ENCODE measurements around the gene LASP1NB.
"Not testable (repeated sequence)": the region's sequence is repeated elsewhere in the genome, so short reads cannot be mapped to it uniquely, and the experiment has no call there.

The LASP1NB gene

DNA sequence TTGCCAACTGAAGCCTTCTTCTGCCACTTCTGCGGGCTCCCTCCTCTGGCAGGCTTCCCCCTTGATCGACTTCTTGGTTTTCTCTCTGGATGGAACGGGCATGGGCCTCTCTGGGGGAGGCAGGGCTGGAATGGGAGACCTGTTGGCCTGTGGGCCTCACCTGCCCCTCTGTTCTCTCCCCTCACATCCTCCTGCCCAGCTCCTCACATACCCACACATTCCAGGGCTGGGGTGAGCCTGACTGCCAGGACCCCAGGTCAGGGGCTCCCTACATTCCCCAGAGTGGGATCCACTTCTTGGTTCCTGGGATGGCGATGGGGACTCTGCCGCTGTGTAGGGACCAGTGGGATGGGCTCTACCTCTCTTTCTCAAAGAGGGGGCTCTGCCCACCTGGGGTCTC lies 6.5 kb upstream of the LASP1NB start:
- DNase-seq = no peak

DNA sequence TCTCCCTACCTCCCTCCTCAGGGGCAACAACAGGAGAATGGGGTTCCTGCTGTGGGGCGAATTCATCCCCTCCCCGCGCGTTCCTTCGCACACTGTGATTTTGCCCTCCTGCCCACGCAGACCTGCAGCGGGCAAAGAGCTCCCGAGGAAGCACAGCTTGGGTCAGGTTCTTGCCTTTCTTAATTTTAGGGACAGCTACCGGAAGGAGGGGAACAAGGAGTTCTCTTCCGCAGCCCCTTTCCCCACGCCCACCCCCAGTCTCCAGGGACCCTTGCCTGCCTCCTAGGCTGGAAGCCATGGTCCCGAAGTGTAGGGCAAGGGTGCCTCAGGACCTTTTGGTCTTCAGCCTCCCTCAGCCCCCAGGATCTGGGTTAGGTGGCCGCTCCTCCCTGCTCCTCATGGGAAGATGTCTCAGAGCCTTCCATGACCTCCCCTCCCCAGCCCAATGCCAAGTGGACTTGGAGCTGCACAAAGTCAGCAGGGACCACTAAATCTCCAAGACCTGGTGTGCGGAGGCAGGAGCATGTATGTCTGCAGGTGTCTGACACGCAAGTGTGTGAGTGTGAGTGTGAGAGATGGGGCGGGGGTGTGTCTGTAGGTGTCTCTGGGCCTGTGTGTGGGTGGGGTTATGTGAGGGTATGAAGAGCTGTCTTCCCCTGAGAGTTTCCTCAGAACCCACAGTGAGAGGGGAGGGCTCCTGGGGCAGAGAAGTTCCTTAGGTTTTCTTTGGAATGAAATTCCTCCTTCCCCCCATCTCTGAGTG lies 5.9 kb upstream of the LASP1NB start:
- no peak for DNase-seq

DNA sequence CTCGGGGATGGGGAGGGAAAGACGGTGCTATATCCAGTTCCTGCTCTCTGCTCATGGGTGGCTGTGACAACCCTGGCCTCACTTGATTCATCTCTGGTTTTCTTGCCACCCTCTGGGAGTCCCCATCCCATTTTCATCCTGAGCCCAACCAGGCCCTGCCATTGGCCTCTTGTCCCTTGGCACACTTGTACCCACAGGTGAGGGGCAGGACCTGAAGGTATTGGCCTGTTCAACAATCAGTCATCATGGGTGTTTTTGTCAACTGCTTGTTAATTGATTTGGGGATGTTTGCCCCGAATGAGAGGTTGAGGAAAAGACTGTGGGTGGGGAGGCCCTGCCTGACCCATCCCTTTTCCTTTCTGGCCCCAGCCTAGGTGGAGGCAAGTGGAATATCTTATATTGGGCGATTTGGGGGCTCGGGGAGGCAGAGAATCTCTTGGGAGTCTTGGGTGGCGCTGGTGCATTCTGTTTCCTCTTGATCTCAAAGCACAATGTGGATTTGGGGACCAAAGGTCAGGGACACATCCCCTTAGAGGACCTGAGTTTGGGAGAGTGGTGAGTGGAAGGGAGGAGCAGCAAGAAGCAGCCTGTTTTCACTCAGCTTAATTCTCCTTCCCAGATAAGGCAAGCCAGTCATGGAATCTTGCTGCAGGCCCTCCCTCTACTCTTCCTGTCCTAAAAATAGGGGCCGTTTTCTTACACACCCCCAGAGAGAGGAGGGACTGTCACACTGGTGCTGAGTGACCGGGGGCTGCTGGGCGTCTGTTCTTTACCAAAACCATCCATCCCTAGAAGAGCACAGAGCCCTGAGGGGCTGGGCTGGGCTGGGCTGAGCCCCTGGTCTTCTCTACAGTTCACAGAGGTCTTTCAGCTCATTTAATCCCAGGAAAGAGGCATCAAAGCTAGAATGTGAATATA lies 4.8 kb upstream of the LASP1NB start:
- DNase-seq = no peak

DNA sequence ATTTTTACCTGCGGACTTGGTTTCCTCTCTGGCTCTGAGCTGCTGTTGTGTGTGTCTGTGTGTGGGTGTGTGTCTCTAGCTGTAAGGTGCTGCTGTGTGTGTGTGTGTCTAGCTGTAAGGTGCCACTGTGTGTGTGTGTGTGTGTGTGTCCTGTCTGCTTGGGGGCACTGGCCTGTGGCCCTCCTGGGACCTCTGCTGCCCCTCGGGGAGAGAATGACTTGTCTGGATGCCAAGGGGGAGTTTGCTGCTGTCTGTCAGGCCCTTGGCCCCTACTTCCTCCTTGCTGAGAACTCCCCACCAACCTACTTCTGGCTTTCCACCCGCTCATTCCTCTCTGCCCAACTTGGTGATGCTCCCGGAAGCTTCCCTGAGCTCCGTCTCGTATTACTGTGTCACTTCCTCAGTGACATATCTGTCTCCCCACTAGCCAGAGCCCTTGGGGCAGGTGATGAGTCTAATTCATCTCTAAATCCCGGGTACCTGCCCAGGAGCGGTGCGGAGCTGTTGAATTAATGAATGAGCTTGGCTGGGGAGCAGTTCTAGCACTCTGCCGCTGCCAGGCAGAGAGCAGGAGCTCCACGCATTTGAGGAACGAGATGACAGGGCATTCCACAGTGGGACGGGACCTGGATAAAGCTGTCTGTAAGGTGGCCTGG lies 3.5 kb upstream of the LASP1NB start:
- no peak for DNase-seq

DNA sequence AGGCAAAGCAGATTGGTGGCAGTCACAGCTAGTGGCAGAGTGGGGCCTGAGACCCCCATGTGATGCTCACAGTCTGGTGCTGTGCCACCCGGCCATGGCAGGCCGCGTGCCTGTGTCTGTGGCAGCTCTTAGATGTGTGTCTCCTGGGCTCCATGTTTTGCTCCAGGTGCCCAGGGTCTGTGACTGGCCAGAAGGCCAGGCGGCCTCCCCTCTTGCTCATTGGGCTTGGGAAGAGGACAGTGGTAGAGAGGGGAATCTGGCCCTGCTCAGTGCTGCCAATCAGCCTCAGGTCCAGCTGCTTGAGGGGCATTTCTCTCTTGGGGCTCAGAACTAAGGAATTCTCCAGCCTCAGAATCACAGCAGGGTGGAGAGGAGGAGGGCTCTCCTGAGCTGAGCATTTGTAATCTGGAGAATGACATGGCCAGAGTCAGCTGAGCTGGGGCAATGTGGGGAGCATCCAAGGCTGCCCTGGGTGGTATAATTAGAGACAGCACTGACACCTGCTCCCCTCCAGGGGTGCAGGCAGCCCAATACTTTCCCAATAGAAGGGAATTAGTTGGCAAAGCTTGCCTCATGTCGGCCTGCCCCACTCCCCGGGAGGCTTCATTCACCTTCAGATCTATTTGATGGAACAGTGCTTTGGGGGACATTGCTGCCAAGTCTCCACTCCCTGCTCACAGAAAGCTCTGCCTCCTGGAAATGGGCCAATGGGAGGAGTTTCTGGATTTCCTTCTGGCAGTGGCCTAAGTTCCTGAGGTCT lies 2.7 kb upstream of the LASP1NB start:
- peak; percentile 53 for DNase-seq

GRCh38 chr17:38926293-38927070 lies 1.1 kb downstream of the LASP1NB start:
- DNase-seq = peak; percentile 77

DNA sequence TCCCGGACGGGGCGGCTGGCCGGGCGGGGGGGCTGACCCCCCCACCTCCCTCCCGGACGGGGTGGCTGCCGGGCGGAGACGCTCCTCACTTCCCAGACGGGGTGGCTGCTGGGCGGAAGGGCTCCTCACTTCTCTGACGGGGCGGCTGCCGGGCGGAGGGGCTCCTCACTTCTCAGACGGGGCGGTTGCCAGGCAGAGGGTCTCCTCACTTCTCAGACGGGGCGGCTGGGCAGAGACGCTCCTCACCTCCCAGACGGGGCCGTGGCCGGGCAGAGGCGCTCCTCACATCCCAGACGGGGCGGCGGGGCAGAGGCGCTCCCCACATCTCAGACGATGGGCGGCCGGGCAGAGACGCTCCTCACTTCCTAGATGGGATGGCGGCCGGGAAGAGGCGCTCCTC lies 5.4 kb downstream of the LASP1NB start:
- not testable (repeated sequence) for DNase-seq

DNA sequence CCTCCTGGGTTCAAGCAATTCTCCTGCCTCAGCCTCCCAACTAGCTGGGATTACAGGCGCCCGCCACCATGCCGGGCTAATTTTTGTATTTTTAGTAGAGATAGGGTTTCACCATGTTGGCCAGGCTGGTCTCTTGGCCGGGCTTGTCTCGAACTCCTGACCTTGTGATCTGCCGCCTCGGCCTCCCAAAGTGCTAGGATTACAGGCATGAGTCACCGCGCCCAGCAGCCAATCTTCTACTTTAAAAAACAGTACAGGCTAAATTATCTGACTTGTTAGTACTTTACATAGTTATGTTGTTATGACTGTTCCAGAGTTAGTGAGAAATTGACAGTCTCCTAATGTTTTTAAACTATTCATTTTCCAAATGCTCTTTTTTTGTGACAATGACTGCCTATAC lies 8.5 kb downstream of the LASP1NB start:
- DNase-seq = not testable (repeated sequence)

DNA sequence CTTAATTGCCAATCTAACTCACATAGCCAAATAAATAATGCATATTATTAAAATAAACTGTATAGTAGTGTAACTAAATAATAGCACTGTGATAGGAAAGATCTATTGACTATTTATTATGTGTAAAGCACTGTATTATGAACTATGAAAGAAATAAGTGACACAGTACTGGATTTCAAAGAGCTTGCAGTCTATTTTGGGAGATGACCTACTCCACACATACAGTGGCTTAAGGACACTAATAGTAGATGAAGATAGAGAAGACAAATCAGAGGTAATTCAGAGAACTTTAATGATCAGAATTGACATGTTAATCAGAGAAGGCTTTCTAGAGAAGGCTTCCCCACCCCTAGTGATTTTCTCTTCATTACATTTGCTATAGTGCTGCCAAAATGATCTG lies 14.6 kb downstream of the LASP1NB start:
- no peak for DNase-seq

DNA sequence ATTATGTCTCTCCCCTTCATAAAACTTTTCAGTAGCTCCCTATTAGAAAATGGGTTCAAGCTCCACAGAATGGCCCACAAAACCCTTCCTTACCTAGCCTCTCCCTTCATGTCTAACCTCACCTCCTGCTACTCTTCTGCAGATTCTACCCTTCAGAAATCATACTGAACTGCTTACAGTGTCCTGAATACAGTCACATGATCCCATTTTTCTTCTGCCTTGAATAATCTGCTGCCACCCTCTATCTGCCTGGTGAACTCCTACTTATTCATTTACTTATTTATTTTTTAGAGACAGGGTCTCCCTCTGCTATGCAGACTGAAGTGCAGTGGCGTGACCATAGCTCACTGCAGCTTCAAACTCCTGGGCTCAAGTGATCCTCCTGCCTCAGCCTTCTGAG lies 15.0 kb downstream of the LASP1NB start:
- no peak for DNase-seq

DNA sequence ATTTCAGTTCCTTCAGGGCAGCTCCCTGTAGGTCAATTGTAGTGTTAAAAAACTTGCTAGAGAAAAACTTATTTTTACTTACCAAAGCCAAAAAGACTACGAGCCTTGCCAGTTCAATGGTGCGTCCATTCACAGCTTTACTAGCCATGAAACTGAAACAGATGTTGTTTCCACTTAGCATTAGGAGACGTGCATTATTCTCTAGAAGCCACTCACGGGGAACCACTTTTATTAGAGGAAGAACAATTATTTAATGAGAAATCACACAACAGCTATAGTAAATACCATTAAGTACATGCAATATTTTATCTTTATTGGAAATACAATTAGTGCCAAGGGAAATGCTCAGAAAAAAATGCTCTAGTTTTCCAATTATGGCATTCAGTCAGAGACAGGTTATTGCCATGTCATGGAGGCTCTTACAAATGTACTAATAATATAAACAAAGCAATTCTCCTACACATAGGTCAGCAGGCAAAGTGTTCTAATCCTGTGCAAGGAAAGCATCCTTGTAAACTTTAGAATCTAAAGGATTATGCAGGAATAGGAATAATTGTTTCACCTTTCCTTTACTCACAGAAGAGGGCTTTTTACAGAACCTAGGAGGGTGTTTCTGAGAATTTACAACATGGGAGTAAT lies 17.4 kb downstream of the LASP1NB start:
- DNase-seq = no peak

- DNase-seq = no peak
These were observed 18.2 kb downstream of the LASP1NB start for GRCh38 chr17:38943607-38944006.

- DNase-seq = no peak
These were observed 21.8 kb downstream of the LASP1NB start for GRCh38 chr17:38947189-38947588.

DNA sequence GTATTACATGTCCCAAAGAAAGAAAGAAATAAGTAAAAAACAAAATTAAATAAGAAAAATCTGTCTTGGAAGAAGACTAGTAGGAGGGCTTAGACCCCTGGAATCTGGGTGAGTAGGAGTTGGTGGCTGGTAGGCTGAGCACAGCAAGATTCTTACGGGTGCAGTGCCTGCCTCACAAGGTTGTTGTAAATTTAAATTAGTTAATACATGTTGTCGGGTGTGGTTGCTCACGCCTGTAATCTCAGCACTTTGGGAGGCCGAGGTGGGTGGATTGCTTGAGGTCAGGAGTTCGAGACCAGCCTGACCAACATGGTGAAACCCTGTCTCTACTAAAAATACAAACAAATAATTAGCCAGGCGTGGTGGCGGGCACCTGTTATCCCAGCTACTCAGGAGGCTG lies 28.4 kb downstream of the LASP1NB start:
- DNase-seq = not testable (repeated sequence)

- no peak for DNase-seq
These were observed 32.9 kb downstream of the LASP1NB start for GRCh38 chr17:38958326-38958725.

DNA sequence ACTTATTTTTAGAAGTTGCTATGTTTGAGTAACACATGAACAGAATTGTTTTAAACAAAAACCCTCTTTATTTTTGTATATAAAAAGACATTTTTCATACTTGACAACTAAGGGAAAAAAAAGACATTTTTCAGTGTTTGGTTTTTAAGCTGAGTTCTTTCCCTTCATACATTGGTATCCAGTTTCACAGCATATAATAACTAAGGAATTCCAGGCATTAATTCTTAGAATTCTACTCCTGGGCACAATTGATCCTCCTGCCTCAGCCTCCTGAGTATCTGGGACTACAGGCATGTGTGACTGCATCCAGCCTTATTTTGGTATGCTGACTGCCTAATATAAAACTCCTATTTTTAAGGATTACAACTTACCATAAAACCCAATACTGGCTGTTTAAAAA lies 33.3 kb downstream of the LASP1NB start:
- no peak for DNase-seq

DNA sequence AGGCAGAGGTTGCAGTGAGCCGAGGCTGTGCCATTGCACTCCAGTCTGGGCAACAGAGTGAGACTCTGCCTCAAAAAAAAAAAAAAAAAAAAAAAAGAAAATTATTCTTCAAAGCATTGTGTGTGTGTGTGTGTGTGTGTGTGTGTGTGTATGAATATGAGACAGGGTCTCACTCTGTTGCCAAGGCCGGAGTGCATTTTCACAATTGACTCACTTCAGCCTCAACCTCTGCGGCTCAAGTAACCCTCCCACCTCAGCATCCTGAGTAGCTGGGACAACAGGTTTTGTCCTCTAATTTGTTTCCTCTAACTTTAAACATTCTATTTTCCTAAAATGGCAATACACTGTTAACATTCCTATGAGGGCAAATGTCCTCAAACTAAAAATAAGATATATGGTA lies 34.1 kb downstream of the LASP1NB start:
- DNase-seq = no peak

GRCh38 chr17:38960402-38960801 lies 35.0 kb downstream of the LASP1NB start:
- DNase-seq = no peak

- no peak for DNase-seq
These were observed 36.0 kb downstream of the LASP1NB start for GRCh38 chr17:38961413-38961812.

DNA sequence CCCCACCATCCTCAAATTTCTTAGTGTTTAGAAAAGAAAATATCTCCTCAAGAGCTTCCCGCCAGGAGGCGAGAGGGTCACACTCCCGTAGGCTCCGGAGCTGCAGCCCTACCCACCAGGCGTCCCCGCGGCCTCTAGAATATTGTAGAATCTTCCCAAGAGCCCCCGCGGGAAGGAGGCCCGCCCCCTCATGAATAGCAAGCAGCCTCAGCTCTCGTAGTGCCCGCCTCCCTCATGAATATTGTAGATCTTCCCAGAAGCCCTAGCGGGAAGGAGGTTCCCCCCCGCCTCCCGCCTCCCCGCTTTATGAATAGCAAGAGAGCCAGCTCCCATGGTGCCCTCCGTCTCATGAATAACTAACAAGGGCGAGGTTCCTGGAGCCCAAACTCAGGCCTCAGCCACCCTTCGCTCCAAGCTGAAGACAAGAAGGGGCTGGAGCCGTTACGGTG lies 41.9 kb downstream of the LASP1NB start, which contains the start of gene FBXO47:
TSS of gene FBXO47 (minus strand) at position 114 of the 449 bp plus-strand sequence. CDS start 4,378 bp downstream, outside the sequence.
- DNase-seq = peak; percentile 86

DNA sequence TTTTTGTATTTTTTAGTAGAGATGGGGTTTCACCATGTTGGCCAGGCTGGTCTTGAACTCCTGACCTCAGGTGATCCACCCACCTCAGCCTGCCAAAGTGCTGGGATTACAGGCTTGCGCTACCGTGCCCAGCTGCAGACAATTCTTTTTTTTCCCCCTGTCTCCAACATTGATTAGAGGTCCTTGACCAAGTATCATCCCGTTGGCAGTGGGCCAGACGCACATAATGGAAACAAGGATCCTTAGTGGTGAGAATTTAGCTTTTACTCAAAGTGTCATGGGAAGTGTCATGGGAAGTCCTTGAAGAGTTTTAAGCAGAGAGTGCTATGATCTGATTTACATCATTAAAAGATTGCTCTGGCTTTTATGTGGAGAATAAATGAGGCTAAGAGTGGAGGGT lies 43.9 kb downstream of the LASP1NB start:
- no peak for DNase-seq
